SU-DHL-6 (cell line): Measurements from ENCODE around the gene MUCL3.

ENCODE experiments used
- EZH2phosphoT487 ChIP-seq: fragments of 200-600 bp; sonication (generic), shearing (Covaris generic); conservative IDR thresholded peaks from 2 replicates; pipeline ENCODE4 v1.6.1; 2018; ENCODE audit warnings: mild to moderate bottlenecking, antibody characterized with exemption, low read length, moderate library complexity, mixed read lengths
- TF ChIP-seq, protein P1 (sequence below): fragments of 200-600 bp; sonication (generic); IDR thresholded peaks from one replicate; pipeline ENCODE4 v1.5.1; 2017; ENCODE audit warnings: antibody characterized with exemption, mild to moderate bottlenecking, low read length, moderate library complexity; ENCODE audit not compliant: insufficient read depth, poor library complexity, severe bottlenecking

DNA sequence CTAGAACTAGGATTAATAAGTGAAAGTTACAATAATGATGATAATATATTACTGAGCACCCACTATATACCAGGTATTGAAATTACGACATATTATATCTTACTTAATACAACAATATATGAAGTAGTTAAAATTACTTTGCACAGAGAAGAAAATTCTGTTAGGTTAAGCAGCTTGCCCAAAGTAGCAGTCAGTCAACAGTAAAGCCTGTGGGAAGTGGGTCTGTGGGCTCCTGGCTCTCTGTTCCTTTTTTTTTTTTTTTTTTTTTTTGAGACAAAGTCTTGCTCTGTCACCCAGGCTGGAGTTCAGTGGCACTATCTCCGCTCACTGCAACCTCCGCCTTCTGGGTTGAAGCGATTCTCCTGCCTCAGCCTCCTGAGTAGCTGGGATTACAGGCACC lies 37.5 kb upstream of the MUCL3 start:
- TF ChIP-seq, protein P1, sequence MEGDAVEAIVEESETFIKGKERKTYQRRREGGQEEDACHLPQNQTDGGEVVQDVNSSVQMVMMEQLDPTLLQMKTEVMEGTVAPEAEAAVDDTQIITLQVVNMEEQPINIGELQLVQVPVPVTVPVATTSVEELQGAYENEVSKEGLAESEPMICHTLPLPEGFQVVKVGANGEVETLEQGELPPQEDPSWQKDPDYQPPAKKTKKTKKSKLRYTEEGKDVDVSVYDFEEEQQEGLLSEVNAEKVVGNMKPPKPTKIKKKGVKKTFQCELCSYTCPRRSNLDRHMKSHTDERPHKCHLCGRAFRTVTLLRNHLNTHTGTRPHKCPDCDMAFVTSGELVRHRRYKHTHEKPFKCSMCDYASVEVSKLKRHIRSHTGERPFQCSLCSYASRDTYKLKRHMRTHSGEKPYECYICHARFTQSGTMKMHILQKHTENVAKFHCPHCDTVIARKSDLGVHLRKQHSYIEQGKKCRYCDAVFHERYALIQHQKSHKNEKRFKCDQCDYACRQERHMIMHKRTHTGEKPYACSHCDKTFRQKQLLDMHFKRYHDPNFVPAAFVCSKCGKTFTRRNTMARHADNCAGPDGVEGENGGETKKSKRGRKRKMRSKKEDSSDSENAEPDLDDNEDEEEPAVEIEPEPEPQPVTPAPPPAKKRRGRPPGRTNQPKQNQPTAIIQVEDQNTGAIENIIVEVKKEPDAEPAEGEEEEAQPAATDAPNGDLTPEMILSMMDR = no peak
- TF ChIP-seq EZH2phosphoT487 = no peak
